DOHH2 (cell line): ENCODE results near the gene SNRPA1.

Source experiments
- CTCF ChIP-seq: fragments of 200-600 bp; sonication (generic); IDR thresholded peaks from one replicate; pipeline ENCODE4 v1.5.1; 2014; ENCODE audit warnings: antibody characterized with exemption, mild to moderate bottlenecking, low read depth, low read length; ENCODE audit not compliant: poor library complexity, severe bottlenecking
- EZH2phosphoT487 ChIP-seq: fragments of 200-600 bp; sonication (generic); IDR thresholded peaks from 2 replicates; pipeline ENCODE4 v1.6.1; 2017; ENCODE audit warnings: borderline replicate concordance, mild to moderate bottlenecking, antibody characterized with exemption, low read length, moderate library complexity, mixed read lengths

- TF ChIP-seq CTCF = no peak
- no peak for TF ChIP-seq EZH2phosphoT487
These were observed 1.9 kb downstream of the SNRPA1 start for GRCh38 chr15:101293122-101293521.
